T-helper 1 cell treated with Interleukin-12 subunit alpha and Interleukin-12 subunit beta and Interleukin-4 antibody, amounts not matched to agents 30 μg/mL and 1 μg/mL, for 36 hours (primary cell): ENCODE measurements around the gene ZFP92.

Source experiments
- H3K27ac Mint-ChIP-seq: one replicate; pipeline ENCODE4 v1.8.0; 2021; ENCODE audit warnings: mild to moderate bottlenecking, mixed read lengths
- H3K27me3 Mint-ChIP-seq: one replicate; pipeline ENCODE4 v1.8.0; 2021; ENCODE audit warnings: low read depth, mixed read lengths
- H3K36me3 Mint-ChIP-seq: one replicate; pipeline ENCODE4 v1.8.0; 2021; ENCODE audit warnings: low read depth, mixed read lengths
- H3K4me1 Mint-ChIP-seq: one replicate; pipeline ENCODE4 v1.8.0; 2021; ENCODE audit warnings: low read depth, mixed read lengths
- H3K4me3 Mint-ChIP-seq: one replicate; pipeline ENCODE4 v1.8.0; 2021; ENCODE audit warnings: mild to moderate bottlenecking, moderate library complexity, mixed read lengths
- H3K9me3 Mint-ChIP-seq: one replicate; pipeline ENCODE4 v1.8.0; 2021; ENCODE audit warnings: mixed read lengths

ZFP92 gene

GRCh38 chrX:153446950-153447580, 35.8 kb downstream of the ZFP92 start:
- Mint-ChIP-seq H3K4me1 (no peaks in the 10 kb centered on the region), H3K27ac (no peak overlapping the region), H3K36me3 (no peaks in the 10 kb centered on the region), H3K9me3 (no peaks in the 10 kb centered on the region), H3K4me3 (no peak overlapping the region), H3K27me3 (no peaks in the 10 kb centered on the region)

- no peaks in the 10 kb centered on the region for H3K4me1 Mint-ChIP-seq
- no peaks in the 10 kb centered on the region for H3K9me3 Mint-ChIP-seq
- no peaks in the 10 kb centered on the region for H3K27me3 Mint-ChIP-seq
- H3K27ac Mint-ChIP-seq, result no peak overlapping the region
- no peaks in the 10 kb centered on the region for H3K36me3 Mint-ChIP-seq
- no peak overlapping the region for H3K4me3 Mint-ChIP-seq
Measured at GRCh38 chrX:153447581-153447960, 36.3 kb downstream of the ZFP92 start.

- no peak overlapping the region for H3K27ac Mint-ChIP-seq
- H3K4me1 Mint-ChIP-seq, result no peaks in the 10 kb centered on the region
- H3K27me3 Mint-ChIP-seq, result no peaks in the 10 kb centered on the region
- H3K9me3 Mint-ChIP-seq, result no peaks in the 10 kb centered on the region
- H3K4me3 Mint-ChIP-seq, result no peak overlapping the region
- no peaks in the 10 kb centered on the region for H3K36me3 Mint-ChIP-seq
Measured at GRCh38 chrX:153448556-153449367, 37.5 kb downstream of the ZFP92 start.

- no peak overlapping the region for H3K4me3 Mint-ChIP-seq
- no peak overlapping the region for H3K27ac Mint-ChIP-seq
- H3K27me3 Mint-ChIP-seq, result no peaks in the 10 kb centered on the region
- no peaks in the 10 kb centered on the region for H3K36me3 Mint-ChIP-seq
- H3K9me3 Mint-ChIP-seq, result no peaks in the 10 kb centered on the region
- no peaks in the 10 kb centered on the region for H3K4me1 Mint-ChIP-seq
Measured at GRCh38 chrX:153449368-153450113, 38.3 kb downstream of the ZFP92 start.

GRCh38 chrX:153450114-153450948, 39.1 kb downstream of the ZFP92 start:
- H3K9me3 Mint-ChIP-seq, result no peaks in the 10 kb centered on the region
- H3K36me3 Mint-ChIP-seq, result no peaks in the 10 kb centered on the region
- H3K27me3 Mint-ChIP-seq, result no peaks in the 10 kb centered on the region
- H3K4me1 Mint-ChIP-seq, result no peaks in the 10 kb centered on the region
- no peak overlapping the region for H3K4me3 Mint-ChIP-seq
- no peak overlapping the region for H3K27ac Mint-ChIP-seq

GRCh38 chrX:153450949-153451277, 39.6 kb downstream of the ZFP92 start:
- Mint-ChIP-seq H3K4me1 (no peaks in the 10 kb centered on the region), H3K4me3 (no peak overlapping the region), H3K9me3 (no peaks in the 10 kb centered on the region), H3K36me3 (no peaks in the 10 kb centered on the region), H3K27me3 (no peaks in the 10 kb centered on the region), H3K27ac (no peak overlapping the region)

- H3K27me3 Mint-ChIP-seq, result no peaks in the 10 kb centered on the region
- H3K4me3 Mint-ChIP-seq, result no peak overlapping the region
- no peaks in the 10 kb centered on the region for H3K9me3 Mint-ChIP-seq
- H3K4me1 Mint-ChIP-seq, result no peaks in the 10 kb centered on the region
- no peak overlapping the region for H3K27ac Mint-ChIP-seq
- peaks cover 6% of the 10 kb centered on the region for H3K36me3 Mint-ChIP-seq
Measured at GRCh38 chrX:153454901-153455550, 43.8 kb downstream of the ZFP92 start.

- H3K27me3 Mint-ChIP-seq, result no peaks in the 10 kb centered on the region
- H3K27ac Mint-ChIP-seq, result no peak overlapping the region
- no peaks in the 10 kb centered on the region for H3K9me3 Mint-ChIP-seq
- H3K4me3 Mint-ChIP-seq, result no peak overlapping the region
- H3K4me1 Mint-ChIP-seq, result no peaks in the 10 kb centered on the region
- peaks cover 6% of the 10 kb centered on the region for H3K36me3 Mint-ChIP-seq
Measured at GRCh38 chrX:153455571-153455970, 44.3 kb downstream of the ZFP92 start.

- Mint-ChIP-seq H3K36me3 (peaks cover 8% of the 10 kb centered on the region), H3K27ac (no peak overlapping the region), H3K9me3 (no peaks in the 10 kb centered on the region), H3K4me1 (no peaks in the 10 kb centered on the region), H3K4me3 (no peak overlapping the region), H3K27me3 (no peaks in the 10 kb centered on the region)
Measured at GRCh38 chrX:153456161-153456560, 44.9 kb downstream of the ZFP92 start.

GRCh38 chrX:153456704-153457103, 45.4 kb downstream of the ZFP92 start:
- H3K27ac Mint-ChIP-seq, result no peak overlapping the region
- H3K36me3 Mint-ChIP-seq, result peaks cover 8% of the 10 kb centered on the region
- no peak overlapping the region for H3K4me3 Mint-ChIP-seq
- H3K27me3 Mint-ChIP-seq, result no peaks in the 10 kb centered on the region
- H3K4me1 Mint-ChIP-seq, result no peaks in the 10 kb centered on the region
- H3K9me3 Mint-ChIP-seq, result no peaks in the 10 kb centered on the region

GRCh38 chrX:153457136-153457825, 46.0 kb downstream of the ZFP92 start:
- no peaks in the 10 kb centered on the region for H3K9me3 Mint-ChIP-seq
- H3K36me3 Mint-ChIP-seq, result peaks cover 8% of the 10 kb centered on the region
- no peak overlapping the region for H3K27ac Mint-ChIP-seq
- no peaks in the 10 kb centered on the region for H3K4me1 Mint-ChIP-seq
- no peaks in the 10 kb centered on the region for H3K27me3 Mint-ChIP-seq
- no peak overlapping the region for H3K4me3 Mint-ChIP-seq

GRCh38 chrX:153457827-153458466, 46.7 kb downstream of the ZFP92 start:
- no peaks in the 10 kb centered on the region for H3K4me1 Mint-ChIP-seq
- no peak overlapping the region for H3K4me3 Mint-ChIP-seq
- peaks cover 8% of the 10 kb centered on the region for H3K36me3 Mint-ChIP-seq
- H3K27ac Mint-ChIP-seq, result no peak overlapping the region
- H3K27me3 Mint-ChIP-seq, result no peaks in the 10 kb centered on the region
- no peaks in the 10 kb centered on the region for H3K9me3 Mint-ChIP-seq

GRCh38 chrX:153458476-153458875, 47.2 kb downstream of the ZFP92 start:
- Mint-ChIP-seq H3K36me3 (peaks cover 8% of the 10 kb centered on the region), H3K4me1 (no peaks in the 10 kb centered on the region), H3K27ac (no peak overlapping the region), H3K27me3 (no peaks in the 10 kb centered on the region), H3K9me3 (no peaks in the 10 kb centered on the region), H3K4me3 (no peak overlapping the region)
